Central memory CD8-positive, alpha-beta T cell (primary cell): ENCODE measurements around the gene GEMIN4.
"Not testable (repeated sequence)": the region's sequence is repeated elsewhere in the genome, so short reads cannot be mapped to it uniquely, and the experiment has no call there.

Experiments
- ATAC-seq: fragments of 150-1000 bp; cut with Tn5 transposase; replicated peaks from 2 replicates; pipeline ENCODE4 v1.10.0; 2022; ENCODE audit warnings: mild to moderate bottlenecking, moderate FRiP score, moderate number of reproducible peaks; ENCODE audit not compliant: poor library complexity, severe bottlenecking; ENCODE audit errors: extremely low read depth
- DNase-seq, 2 donors: peaks; one replicate each; pipeline ENCODE4 v3.0.0; 2021; ENCODE audit warnings: low spot score in 2 of 2
- H3K27ac Mint-ChIP-seq: one replicate; pipeline ENCODE4 v1.8.0; 2022; ENCODE audit warnings: low read depth, mild to moderate bottlenecking, moderate library complexity, mixed read lengths
- H3K27me3 Mint-ChIP-seq: one replicate; pipeline ENCODE4 v1.8.0; 2022; ENCODE audit warnings: mixed read lengths
- H3K36me3 Mint-ChIP-seq: one replicate; pipeline ENCODE4 v1.8.0; 2022; ENCODE audit warnings: mild to moderate bottlenecking, moderate library complexity, mixed read lengths; ENCODE audit not compliant: insufficient read depth
- H3K4me1 Mint-ChIP-seq: one replicate; pipeline ENCODE4 v1.8.0; 2022; ENCODE audit warnings: mixed read lengths
- H3K4me3 Mint-ChIP-seq: one replicate; pipeline ENCODE4 v1.8.0; 2022; ENCODE audit warnings: mild to moderate bottlenecking, moderate library complexity, mixed read lengths
- H3K9me3 Mint-ChIP-seq: one replicate; pipeline ENCODE4 v1.8.0; 2022; ENCODE audit warnings: mixed read lengths

The GEMIN4 gene

DNA sequence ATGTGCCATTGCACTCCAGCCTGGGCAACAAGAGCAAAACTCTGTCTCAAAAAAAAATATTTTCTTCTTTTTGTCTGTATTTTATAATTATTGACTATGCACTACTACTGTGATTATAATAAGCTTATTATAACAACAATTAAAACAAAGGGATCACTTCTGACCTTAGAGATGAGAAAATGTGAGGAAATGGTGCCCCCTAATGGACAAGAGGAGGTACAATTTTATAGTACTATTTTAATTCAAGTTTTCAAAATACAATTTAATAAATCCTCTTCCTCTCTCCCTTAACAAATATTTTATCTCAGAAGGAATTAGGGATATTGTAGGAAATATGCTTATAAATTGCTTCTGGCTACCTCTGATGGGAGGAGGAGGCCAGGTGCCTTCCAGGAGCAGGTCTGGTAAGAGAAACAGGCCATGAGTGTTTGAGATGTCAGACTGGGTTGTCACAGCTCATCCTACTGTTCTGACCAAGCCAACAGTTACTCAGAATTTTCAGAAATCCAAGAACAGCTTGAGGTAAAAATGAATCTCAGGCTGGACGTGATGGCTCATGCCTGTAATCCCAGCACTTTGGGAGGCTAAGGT is 51.5 kb downstream of the GEMIN4 start:
- no peaks in the 10 kb centered on the region for H3K27me3 Mint-ChIP-seq
- peaks cover 10% of the 10 kb centered on the region for H3K4me1 Mint-ChIP-seq
- H3K9me3 Mint-ChIP-seq, result no peaks in the 10 kb centered on the region
- peaks cover 34% of the 10 kb centered on the region for H3K36me3 Mint-ChIP-seq
- DNase-seq (no peak), ATAC-seq (no peak)
- no peak overlapping the region for H3K4me3 Mint-ChIP-seq
- H3K27ac Mint-ChIP-seq, result no peak overlapping the region

GRCh38 chr17:699345-699744 is 52.7 kb downstream of the GEMIN4 start:
- Mint-ChIP-seq H3K27me3 (no peaks in the 10 kb centered on the region), H3K4me1 (peaks cover 2% of the 10 kb centered on the region), H3K4me3 (no peak overlapping the region), H3K9me3 (no peaks in the 10 kb centered on the region), H3K27ac (no peak overlapping the region), H3K36me3 (peaks cover 38% of the 10 kb centered on the region)
- DNase-seq (no peak), ATAC-seq (no peak)

DNA sequence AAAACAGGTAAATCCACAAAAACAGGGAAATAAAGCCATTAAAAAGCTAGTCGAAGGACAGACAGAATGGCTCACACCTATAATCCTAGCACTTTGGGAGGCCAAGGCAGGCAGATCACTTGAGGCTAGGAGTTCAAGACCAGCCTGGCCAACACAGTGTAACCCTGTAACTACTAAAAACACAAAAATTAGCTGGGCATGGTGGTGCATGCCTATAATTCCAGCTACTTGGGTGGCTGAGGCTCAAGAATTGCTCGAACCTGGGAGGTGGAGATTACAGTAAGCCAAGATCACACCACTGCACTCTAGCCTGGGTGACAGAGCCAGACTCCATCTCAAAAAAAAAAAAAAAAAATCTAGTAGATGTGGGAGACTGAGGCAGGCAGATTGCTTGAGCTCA is 54.0 kb downstream of the GEMIN4 start:
- not testable (repeated sequence) for H3K27me3 Mint-ChIP-seq, ATAC-seq, H3K27ac Mint-ChIP-seq, DNase-seq, H3K4me3 Mint-ChIP-seq, H3K4me1 Mint-ChIP-seq, H3K9me3 Mint-ChIP-seq
- H3K36me3 Mint-ChIP-seq, result peaks cover 38% of the 10 kb centered on the region

DNA sequence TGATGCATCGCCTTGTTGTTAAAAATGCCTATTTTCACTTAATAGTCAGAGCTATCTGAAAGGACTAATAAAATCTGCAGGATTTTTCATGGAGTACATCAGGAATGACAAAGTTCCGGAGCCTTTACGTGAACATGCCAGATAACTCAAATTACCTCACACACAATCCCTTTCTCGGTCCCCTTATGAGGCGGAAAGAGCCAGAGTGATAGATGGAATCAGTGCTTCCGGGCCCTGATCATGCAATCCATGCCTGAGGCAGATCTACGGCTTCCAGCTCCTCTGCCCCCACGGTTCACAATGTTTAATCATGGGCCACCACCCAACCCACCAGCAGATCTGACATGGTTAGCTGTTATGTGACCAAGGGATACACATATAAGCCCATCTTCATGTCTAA is 54.4 kb downstream of the GEMIN4 start:
- ATAC-seq, result no peak

DNA sequence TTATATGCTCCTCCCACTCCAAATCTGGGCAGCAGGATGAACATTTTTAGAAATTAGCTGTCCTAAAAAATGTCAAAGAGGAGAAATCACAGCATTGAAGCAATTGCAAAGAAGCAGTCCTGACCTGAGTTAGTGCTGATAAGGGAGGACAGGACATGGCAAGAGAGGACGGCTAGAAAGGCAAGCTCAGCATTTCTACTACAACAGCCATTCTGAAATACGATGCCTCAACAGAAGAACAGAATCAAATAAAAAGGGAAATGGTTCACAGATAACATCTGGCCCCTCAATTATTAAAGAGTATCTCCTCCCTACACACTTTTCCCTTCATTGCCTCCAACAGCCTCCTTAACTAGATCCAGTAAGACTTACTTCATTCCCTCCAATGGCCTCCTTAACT is 55.7 kb downstream of the GEMIN4 start:
- H3K9me3 Mint-ChIP-seq, result no peaks in the 10 kb centered on the region
- H3K4me3 Mint-ChIP-seq, result no peak overlapping the region
- no peaks in the 10 kb centered on the region for H3K27me3 Mint-ChIP-seq
- no peak for DNase-seq
- no peak for ATAC-seq
- peaks cover 42% of the 10 kb centered on the region for H3K36me3 Mint-ChIP-seq
- H3K27ac Mint-ChIP-seq, result no peak overlapping the region
- H3K4me1 Mint-ChIP-seq, result no peaks in the 10 kb centered on the region

More for the DNA sequence above, 54.4 kb downstream of the GEMIN4 start:
- Mint-ChIP-seq H3K36me3 (peaks cover 41% of the 10 kb centered on the region), H3K27ac (no peak overlapping the region), H3K9me3 (no peaks in the 10 kb centered on the region), H3K27me3 (no peaks in the 10 kb centered on the region), H3K4me3 (no peak overlapping the region), H3K4me1 (no peaks in the 10 kb centered on the region)
- no peak for DNase-seq
